H9 (cell line): ENCODE data around the gene IPP. TPM values are rescaled to one million over a fixed set of nuclear protein-coding genes. Genes with fewer than 3 reads are reported as not detected.

Experiments used
- DNase-seq: peaks from one replicate; pipeline ENCODE4 v3.0.0-alpha.2; 2017
- H2AFZ ChIP-seq: one replicate; pipeline ENCODE4 v1.6.1; 2013; ENCODE audit warnings: mild to moderate bottlenecking, low read length, control low read depth, moderate library complexity
- H2AK5ac ChIP-seq: 2 replicates; pipeline ENCODE4 v1.6.1; 2013; ENCODE audit warnings: low read length, control low read depth, mixed read lengths; ENCODE audit not compliant: insufficient read length
- H2BK120ac ChIP-seq: one replicate; pipeline ENCODE4 v1.6.1; 2013; ENCODE audit warnings: low read depth, mild to moderate bottlenecking, low read length, control low read depth, inconsistent platforms; ENCODE audit not compliant: poor library complexity, severe bottlenecking
- H2BK12ac ChIP-seq: 2 replicates; pipeline ENCODE4 v1.6.1; 2013; ENCODE audit warnings: low read length, control low read depth, mixed read lengths, low read depth; ENCODE audit not compliant: insufficient read length
- H2BK15ac ChIP-seq: 2 replicates; pipeline ENCODE4 v1.6.1; 2013; ENCODE audit warnings: low read depth, low read length, control low read depth
- H2BK20ac ChIP-seq: one replicate; pipeline ENCODE4 v1.6.1; 2013; ENCODE audit warnings: low read depth, mild to moderate bottlenecking, low read length, control low read depth, inconsistent platforms; ENCODE audit not compliant: poor library complexity, severe bottlenecking
- H2BK5ac ChIP-seq: 2 replicates; pipeline ENCODE4 v1.6.1; 2013; ENCODE audit warnings: low read length, control low read depth, mixed read lengths; ENCODE audit not compliant: insufficient read length
- H3K14ac ChIP-seq: 2 replicates; pipeline ENCODE4 v1.6.1; 2013; ENCODE audit warnings: low read length, control low read depth; ENCODE audit not compliant: insufficient read depth
- H3K18ac ChIP-seq: 2 replicates; pipeline ENCODE4 v1.6.1; 2013; ENCODE audit warnings: low read depth, mild to moderate bottlenecking, mixed read lengths, low read length, control low read depth; ENCODE audit not compliant: insufficient read length
- H3K23ac ChIP-seq: 2 replicates; pipeline ENCODE4 v1.6.1; 2013; ENCODE audit warnings: low read length, control low read depth, mixed read lengths, low read depth; ENCODE audit not compliant: insufficient read length
- H3K23me2 ChIP-seq: 2 replicates; pipeline ENCODE4 v1.6.1; 2013; ENCODE audit warnings: low read depth, mild to moderate bottlenecking, mixed read lengths, low read length, control low read depth; ENCODE audit not compliant: insufficient read length, poor library complexity, severe bottlenecking
- H3K27ac ChIP-seq: 2 replicates; pipeline ENCODE4 v1.5.1; 2013; ENCODE audit warnings: low read length, control low read depth, mixed read lengths, low read depth; ENCODE audit not compliant: insufficient read length
- H3K27me3 ChIP-seq: 2 replicates; pipeline ENCODE4 v1.6.1; 2013; ENCODE audit warnings: low read length, control low read depth, inconsistent platforms; ENCODE audit not compliant: insufficient read depth
- H3K4ac ChIP-seq: 2 replicates; pipeline ENCODE4 v1.6.1; 2013; ENCODE audit warnings: low read depth, mild to moderate bottlenecking, control low read depth, inconsistent platforms, low read length, moderate library complexity
- H3K4me1 ChIP-seq: 2 replicates; pipeline ENCODE4 v1.6.1; 2013; ENCODE audit warnings: low read length, control low read depth, inconsistent platforms; ENCODE audit not compliant: insufficient read depth
- H3K4me2 ChIP-seq: 2 replicates; pipeline ENCODE4 v1.6.1; 2013; ENCODE audit warnings: low read length, control low read depth, mixed read lengths; ENCODE audit not compliant: insufficient read length, insufficient read depth
- H3K56ac ChIP-seq: 2 replicates; pipeline ENCODE4 v1.6.1; 2013; ENCODE audit warnings: low read depth, mild to moderate bottlenecking, mixed read lengths, low read length, control low read depth; ENCODE audit not compliant: insufficient read length
- H3K79me1 ChIP-seq: 2 replicates; pipeline ENCODE4 v1.6.1; 2013; ENCODE audit warnings: low read depth, mild to moderate bottlenecking, moderate library complexity, low read length, control low read depth, inconsistent platforms; ENCODE audit not compliant: insufficient read depth, poor library complexity, severe bottlenecking
- H3K79me2 ChIP-seq: 2 replicates; pipeline ENCODE4 v1.6.1; 2013; ENCODE audit warnings: low read length, control low read depth, inconsistent platforms; ENCODE audit not compliant: insufficient read depth
- H3K9ac ChIP-seq: 2 replicates; pipeline ENCODE4 v1.6.1; 2013; ENCODE audit warnings: low read length, control low read depth, mixed read lengths; ENCODE audit not compliant: insufficient read length; ENCODE audit errors: extremely low read depth
- H3K9me3 ChIP-seq: one replicate; pipeline ENCODE4 v1.6.1; 2013; ENCODE audit warnings: low read depth, low read length, inconsistent platforms; ENCODE audit not compliant: control insufficient read depth
- H3T11ph ChIP-seq: one replicate; pipeline ENCODE4 v1.6.1; 2013; ENCODE audit warnings: mild to moderate bottlenecking, low read length, control low read depth, inconsistent platforms
- H4K20me1 ChIP-seq: one replicate; pipeline ENCODE4 v1.6.1; 2013; ENCODE audit not compliant: control insufficient read depth, insufficient read length, insufficient read depth
- H4K5ac ChIP-seq: 2 replicates; pipeline ENCODE4 v1.6.1; 2013; ENCODE audit warnings: low read depth, mild to moderate bottlenecking, mixed read lengths, low read length, control low read depth; ENCODE audit not compliant: insufficient read length
- H4K8ac ChIP-seq: replicated peaks from 2 replicates; pipeline ENCODE4 v1.6.1; 2013; ENCODE audit warnings: low read length, control low read depth, mixed read lengths, low read depth; ENCODE audit not compliant: insufficient read length
- H4K91ac ChIP-seq: 2 replicates; pipeline ENCODE4 v1.6.1; 2013; ENCODE audit warnings: low read depth, mild to moderate bottlenecking, moderate library complexity, mixed read lengths, low read length, control low read depth; ENCODE audit not compliant: insufficient read length
- H3K27ac Mint-ChIP-seq, 3 experiments: 2 replicates in 2 of 3; 3 replicates in 1 of 3; pipeline ENCODE4 v1.8.0; 2020 to 2021; ENCODE audit warnings: mixed read lengths in 3 of 3, mild to moderate bottlenecking in 1 of 3, moderate library complexity in 1 of 3
- H3K27me3 Mint-ChIP-seq: 2 replicates; pipeline ENCODE4 v1.8.0; 2021; ENCODE audit warnings: low read depth, mild to moderate bottlenecking, moderate library complexity, mixed read lengths
- H3K36me3 Mint-ChIP-seq, 3 experiments: 2 replicates in 2 of 3; 3 replicates in 1 of 3; pipeline ENCODE4 v1.8.0; 2020 to 2021; ENCODE audit warnings: low read depth in 3 of 3, mixed read lengths in 3 of 3; ENCODE audit not compliant: insufficient read depth in 1 of 3
- H3K4me1 Mint-ChIP-seq, 2 experiments: 2 replicates each; pipeline ENCODE4 v1.8.0; 2020; ENCODE audit warnings: mixed read lengths in 2 of 2
- H3K4me3 Mint-ChIP-seq, 2 experiments: 2 replicates in 1 of 2; 3 replicates in 1 of 2; pipeline ENCODE4 v1.8.0; 2020 to 2021; ENCODE audit warnings: mild to moderate bottlenecking in 2 of 2, mixed read lengths in 2 of 2, moderate library complexity in 1 of 2
- H3K9me3 Mint-ChIP-seq, 2 experiments: 2 replicates in 1 of 2; 3 replicates in 1 of 2; pipeline ENCODE4 v1.8.0; 2020; ENCODE audit warnings: mild to moderate bottlenecking in 2 of 2, mixed read lengths in 2 of 2, moderate library complexity in 1 of 2
- WGBS: extraction: QIAGEN DNeasy Blood & Tissue Kit; methylation state at CpG from one replicate; pipeline ENCODE4 v1.1.7; 2013; ENCODE audit warnings: missing lambda C conversion rate, low lambda C conversion rate, mixed read lengths; ENCODE audit not compliant: insufficient read length; ENCODE audit errors: extremely low coverage; 5-methylcytosine and 5-hydroxymethylcytosine counted together
- total RNA-seq: library from RNA; stranded (reverse); gene quantifications from 2 replicates; pipeline ENCODE4 v1.2.1, GENCODE V29; 2021
- TF ChIP-seq, protein P1 (sequence below): fragments of 200-600 bp; sonication (generic); conservative IDR thresholded peaks from 3 replicates; pipeline ENCODE4 v1.8.0; 2021; ENCODE audit warnings: antibody characterized with exemption, mild to moderate bottlenecking

IPP gene
- total RNA-seq, 1 experiment from 2014 or later, result 6.3 TPM

DNA sequence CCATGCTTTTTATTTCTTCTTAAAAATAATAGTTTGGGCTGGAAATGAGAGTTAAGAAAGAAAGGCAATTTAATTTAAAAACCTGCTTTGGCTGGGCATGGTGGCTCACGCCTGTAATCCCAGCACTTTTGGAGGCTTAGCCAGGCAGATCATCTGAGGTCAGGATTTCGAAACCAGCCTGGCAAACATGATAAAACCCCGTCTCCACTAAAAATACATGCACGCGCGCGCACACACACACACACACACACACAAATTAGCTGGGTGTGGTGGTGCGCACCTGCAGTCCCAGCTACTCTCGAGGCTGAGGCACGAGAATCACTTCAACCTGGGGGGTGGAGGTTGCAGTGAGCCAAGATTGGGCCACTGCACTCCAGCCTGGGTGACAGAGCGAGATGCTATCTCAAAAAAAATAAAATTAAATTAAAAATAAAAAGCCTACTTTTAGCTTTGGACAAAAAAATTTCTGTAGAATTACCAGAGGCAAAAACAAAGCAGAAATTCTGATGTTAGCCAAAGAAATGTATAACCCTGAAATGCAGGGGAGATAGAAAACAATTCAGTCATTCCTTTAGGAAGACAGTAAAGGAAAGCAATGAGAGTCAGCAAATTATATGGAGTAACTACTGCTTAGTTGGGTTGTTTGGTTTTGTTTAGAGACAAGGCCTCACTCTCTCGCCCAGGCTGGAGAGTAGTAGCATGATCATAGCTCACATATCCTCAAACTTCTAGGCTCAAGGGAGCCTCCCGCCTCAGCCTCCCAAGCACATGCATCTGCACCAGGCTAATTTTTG, 15.7 kb upstream of the IPP start:
- H2AFZ ChIP-seq, result no peak overlapping the region
- no peak overlapping the region for H4K8ac ChIP-seq
- WGBS, result no CpG with 5 or more reads among the region's 13 CpGs
- no peak overlapping the region for H3K4ac ChIP-seq
- Mint-ChIP-seq H3K9me3 (peaks cover 5 to 6% of the 10 kb centered on the region in 2 experiments; a peak in 4 of 5 replicates), H3K27me3 (no peaks in the 10 kb centered on the region), H3K27ac (no peak overlapping the region), H3K4me1 (no peaks in the 10 kb centered on the region), H3K36me3 (peaks cover 0 to 2% (median 0%) of the 10 kb centered on the region in 3 experiments; a peak in 1 of 7 replicates), H3K4me3 (no peak overlapping the region)
- H3K23ac ChIP-seq, result no peak overlapping the region
- no peak overlapping the region for H3K56ac ChIP-seq
- H3K79me2 ChIP-seq, result no peaks in the 10 kb centered on the region
- no peak overlapping the region for H3K27ac ChIP-seq
- DNase-seq, result no peak
- no peak overlapping the region for H3K14ac ChIP-seq
- TF ChIP-seq, protein P1, sequence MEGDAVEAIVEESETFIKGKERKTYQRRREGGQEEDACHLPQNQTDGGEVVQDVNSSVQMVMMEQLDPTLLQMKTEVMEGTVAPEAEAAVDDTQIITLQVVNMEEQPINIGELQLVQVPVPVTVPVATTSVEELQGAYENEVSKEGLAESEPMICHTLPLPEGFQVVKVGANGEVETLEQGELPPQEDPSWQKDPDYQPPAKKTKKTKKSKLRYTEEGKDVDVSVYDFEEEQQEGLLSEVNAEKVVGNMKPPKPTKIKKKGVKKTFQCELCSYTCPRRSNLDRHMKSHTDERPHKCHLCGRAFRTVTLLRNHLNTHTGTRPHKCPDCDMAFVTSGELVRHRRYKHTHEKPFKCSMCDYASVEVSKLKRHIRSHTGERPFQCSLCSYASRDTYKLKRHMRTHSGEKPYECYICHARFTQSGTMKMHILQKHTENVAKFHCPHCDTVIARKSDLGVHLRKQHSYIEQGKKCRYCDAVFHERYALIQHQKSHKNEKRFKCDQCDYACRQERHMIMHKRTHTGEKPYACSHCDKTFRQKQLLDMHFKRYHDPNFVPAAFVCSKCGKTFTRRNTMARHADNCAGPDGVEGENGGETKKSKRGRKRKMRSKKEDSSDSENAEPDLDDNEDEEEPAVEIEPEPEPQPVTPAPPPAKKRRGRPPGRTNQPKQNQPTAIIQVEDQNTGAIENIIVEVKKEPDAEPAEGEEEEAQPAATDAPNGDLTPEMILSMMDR, result no peak
- H4K5ac ChIP-seq, result no peak overlapping the region
- H3T11ph ChIP-seq, result no peak overlapping the region
- no peak overlapping the region for H4K91ac ChIP-seq
- H3K79me1 ChIP-seq, result no peaks in the 10 kb centered on the region
- no peak overlapping the region for H2BK12ac ChIP-seq
- H3K9me3 ChIP-seq, result no peaks in the 10 kb centered on the region
- H3K18ac ChIP-seq, result no peak overlapping the region
- no peak overlapping the region for H3K9ac ChIP-seq
- H4K20me1 ChIP-seq, result no peaks in the 10 kb centered on the region
- H2BK20ac ChIP-seq, result no peak overlapping the region
- no peaks in the 10 kb centered on the region for H3K27me3 ChIP-seq
- peaks cover 3% of the 10 kb centered on the region for H3K23me2 ChIP-seq
- no peak overlapping the region for H2BK15ac ChIP-seq
- no peak overlapping the region for H2BK5ac ChIP-seq
- H3K4me2 ChIP-seq, result no peak overlapping the region
- H2AK5ac ChIP-seq, result no peak overlapping the region
- no peak overlapping the region for H2BK120ac ChIP-seq
- no peaks in the 10 kb centered on the region for H3K4me1 ChIP-seq
